Common myeloid progenitor, CD34-positive (primary cell): Measurements from ENCODE around the gene SLC12A5.
A peak's percentile ranks its signal among the peaks of the same experiment; 100 is the strongest.

Source experiments
- CTCF ChIA-PET: fragments of 350-600 bp; sonication (Branson Sonifier 250); formaldehyde crosslinking; loops from one replicate; lab custom pipeline; 2021; ENCODE audit warnings: antibody characterized with exemption; lab: Charles Lee
- POLR2A ChIA-PET: fragments of 350-600 bp; sonication (Branson Sonifier 250); formaldehyde crosslinking; loops from one replicate; lab custom pipeline; 2021; ENCODE audit warnings: antibody characterized with exemption; lab: Charles Lee
- DNase-seq, 3 donors: peaks; one replicate each; pipeline versions ENCODE4 v3.0.0 to v3.0.0-alpha.2; 2013
- H3K27ac ChIP-seq, 2 experiments: 1 replicate in 1 of 2; 2 replicates in 1 of 2; pipeline ENCODE4 v1.7.0; 2013; ENCODE audit warnings: inconsistent platforms in 2 of 2, low read length in 2 of 2, mild to moderate bottlenecking in 2 of 2, low read depth in 1 of 2, moderate library complexity in 1 of 2; ENCODE audit not compliant: severe bottlenecking in 2 of 2, insufficient read depth in 1 of 2, poor library complexity in 1 of 2
- H3K27me3 ChIP-seq, 5 experiments: replicated peaks in 2 of 5; 1 replicate in 3 of 5; 2 replicates in 2 of 5; pipeline versions ENCODE4 v1.6.1 to v1.7.0; 2013; ENCODE audit warnings: low read length in 4 of 5, mild to moderate bottlenecking in 2 of 5, moderate library complexity in 2 of 5, inconsistent platforms in 1 of 5; ENCODE audit not compliant: insufficient read depth in 5 of 5, control insufficient read depth in 4 of 5
- H3K36me3 ChIP-seq, 4 experiments: 1 replicate in 2 of 4; 2 replicates in 2 of 4; pipeline versions ENCODE4 v1.6.1 to v1.7.0; 2013; ENCODE audit warnings: low read length in 3 of 4, control low read depth in 1 of 4, mild to moderate bottlenecking in 1 of 4; ENCODE audit not compliant: control insufficient read depth in 4 of 4, insufficient read depth in 4 of 4
- H3K4me1 ChIP-seq, 4 experiments: 1 replicate in 3 of 4; 2 replicates in 1 of 4; pipeline versions ENCODE4 v1.6.1 to v1.7.1; 2013; ENCODE audit warnings: low read length in 3 of 4, mild to moderate bottlenecking in 3 of 4, control low read depth in 1 of 4, inconsistent platforms in 1 of 4, moderate library complexity in 1 of 4; ENCODE audit not compliant: control insufficient read depth in 4 of 4, insufficient read depth in 4 of 4; ENCODE audit errors: control extremely low read depth in 1 of 4
- H3K4me3 ChIP-seq, 7 experiments: 1 replicate in 4 of 7; 2 replicates in 3 of 7; pipeline versions ENCODE4 v1.5.1 to v1.7.0; 2013; ENCODE audit warnings: mild to moderate bottlenecking in 7 of 7, low read length in 6 of 7, moderate library complexity in 6 of 7, inconsistent platforms in 2 of 7, low read depth in 2 of 7, control low read depth in 1 of 7; ENCODE audit not compliant: insufficient read depth in 4 of 7, control insufficient read depth in 1 of 7; ENCODE audit errors: extremely low read depth in 1 of 7
- H3K9me3 ChIP-seq, 5 experiments: 1 replicate in 4 of 5; 2 replicates in 1 of 5; pipeline versions ENCODE4 v1.6.1 to v1.7.1; 2013; ENCODE audit warnings: low read length in 4 of 5, mild to moderate bottlenecking in 2 of 5, inconsistent platforms in 1 of 5, low read depth in 1 of 5, moderate library complexity in 1 of 5; ENCODE audit not compliant: control insufficient read depth in 4 of 5, insufficient read depth in 2 of 5; ENCODE audit errors: control extremely low read depth in 1 of 5
- WGBS: methylation state at CpG from one replicate; pipeline ENCODE4 v1.1.5; 2013; ENCODE audit not compliant: insufficient coverage; 5-methylcytosine and 5-hydroxymethylcytosine counted together

The SLC12A5 gene

DNA sequence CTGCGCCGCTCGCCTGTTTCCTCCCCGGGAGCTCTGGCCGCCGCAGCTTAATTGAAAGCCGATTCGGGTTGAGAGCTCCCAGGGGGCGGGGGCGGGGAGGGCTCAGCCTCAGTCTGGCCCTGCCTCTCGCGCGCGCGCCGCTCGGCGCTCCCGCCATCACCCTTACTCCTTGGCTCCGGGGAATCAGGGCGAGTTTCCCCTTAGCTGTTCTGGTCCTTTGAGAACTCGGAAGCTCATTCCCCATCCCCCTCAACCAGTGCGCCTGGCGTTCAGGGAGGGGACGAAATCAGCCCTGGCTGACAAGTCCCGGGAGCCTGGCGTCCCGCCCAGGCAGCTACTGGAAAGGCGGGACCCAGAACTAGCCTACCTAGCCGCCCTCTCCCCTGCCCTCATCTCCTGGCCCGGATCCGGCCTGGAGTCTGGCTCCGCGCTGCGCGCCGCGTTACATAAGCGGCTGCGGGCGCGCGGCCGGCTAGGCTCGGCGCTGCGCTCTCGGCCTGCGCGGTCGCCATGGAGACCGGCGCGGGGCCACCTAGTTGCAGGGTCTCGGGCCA is 2.8 kb downstream of the SLC12A5 start:
- Histone ChIP-seq H3K9me3 (no peaks in the 10 kb centered on the region), H3K27me3 (peaks cover 9 to 100% (median 36%) of the 10 kb centered on the region in 5 experiments), H3K4me3 (peak overlapping the region in 1 of 7 experiments; percentile 33), H3K27ac (no peak overlapping the region), H3K4me1 (peaks cover 0 to 7% (median 3%) of the 10 kb centered on the region in 4 experiments), H3K36me3 (no peaks in the 10 kb centered on the region)
- no peak for DNase-seq
- POLR2A ChIA-PET = no interaction called here
- WGBS = 1% methylated on average over 34 of the region's 55 CpGs
- CTCF ChIA-PET = interaction anchor here (1.2 kb wide), 1 partner anchor 27 kb away, joined by 4 read pairs; no protein-coding TSS in a partner anchor

DNA sequence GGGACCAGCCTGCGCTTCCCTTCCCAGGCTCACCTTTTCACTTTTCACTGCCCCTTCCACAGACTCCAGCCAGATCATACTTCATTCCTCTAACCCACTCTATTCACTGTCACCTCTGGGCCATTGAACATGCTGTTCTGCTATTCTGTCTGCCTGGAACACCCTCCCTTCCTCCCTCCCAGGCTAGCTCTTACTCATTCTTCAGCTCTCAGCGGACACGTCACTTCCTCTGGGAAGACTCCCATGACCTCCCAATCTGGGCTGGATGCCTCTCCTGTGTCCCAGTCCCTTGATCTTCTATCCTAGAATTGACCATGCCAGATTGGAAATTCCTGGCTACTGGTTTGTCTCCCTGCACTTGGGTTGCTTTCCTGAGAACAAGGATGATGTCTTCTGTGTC is 5.0 kb downstream of the SLC12A5 start:
- DNase-seq = no peak
- WGBS = 81% methylated on average over 3 of the region's 3 CpGs
- ChIA-PET CTCF (no interaction called here), POLR2A (no interaction called here)
- no peak overlapping the region for H3K27ac ChIP-seq
- no peak overlapping the region for H3K4me3 ChIP-seq
- no peaks in the 10 kb centered on the region for H3K9me3 ChIP-seq
- peaks cover 0 to 7% (median 3%) of the 10 kb centered on the region in 4 experiments for H3K4me1 ChIP-seq
- H3K27me3 ChIP-seq = peaks cover 9 to 90% (median 32%) of the 10 kb centered on the region in 5 experiments
- no peaks in the 10 kb centered on the region for H3K36me3 ChIP-seq

DNA sequence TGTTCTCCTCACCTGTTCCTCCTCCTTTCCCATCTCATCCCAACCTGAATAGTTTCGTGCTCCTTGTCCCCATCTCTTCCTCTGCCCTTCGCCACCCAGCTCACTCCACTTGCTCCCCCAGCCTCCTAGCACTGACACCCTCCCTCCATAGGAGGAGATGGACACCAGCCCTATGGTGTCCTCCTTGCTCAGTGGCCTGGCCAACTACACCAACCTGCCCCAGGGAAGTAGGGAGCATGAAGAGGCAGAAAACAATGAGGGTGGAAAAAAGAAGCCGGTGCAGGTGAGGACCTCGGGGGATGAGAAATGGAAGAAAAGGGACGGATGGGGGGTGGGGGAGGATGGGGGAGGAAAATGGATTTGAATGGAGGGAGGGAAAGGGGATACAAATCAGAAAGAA is 6.2 kb downstream of the SLC12A5 start:
- 59% methylated on average over 3 of the region's 5 CpGs for WGBS
- H3K27me3 ChIP-seq = peaks cover 9 to 77% (median 32%) of the 10 kb centered on the region in 5 experiments
- H3K27ac ChIP-seq = no peak overlapping the region
- no peaks in the 10 kb centered on the region for H3K9me3 ChIP-seq
- POLR2A ChIA-PET = no interaction called here
- CTCF ChIA-PET = no interaction called here
- no peak for DNase-seq
- no peak overlapping the region for H3K4me3 ChIP-seq
- peaks cover 0 to 7% (median 3%) of the 10 kb centered on the region in 4 experiments for H3K4me1 ChIP-seq
- no peaks in the 10 kb centered on the region for H3K36me3 ChIP-seq

DNA sequence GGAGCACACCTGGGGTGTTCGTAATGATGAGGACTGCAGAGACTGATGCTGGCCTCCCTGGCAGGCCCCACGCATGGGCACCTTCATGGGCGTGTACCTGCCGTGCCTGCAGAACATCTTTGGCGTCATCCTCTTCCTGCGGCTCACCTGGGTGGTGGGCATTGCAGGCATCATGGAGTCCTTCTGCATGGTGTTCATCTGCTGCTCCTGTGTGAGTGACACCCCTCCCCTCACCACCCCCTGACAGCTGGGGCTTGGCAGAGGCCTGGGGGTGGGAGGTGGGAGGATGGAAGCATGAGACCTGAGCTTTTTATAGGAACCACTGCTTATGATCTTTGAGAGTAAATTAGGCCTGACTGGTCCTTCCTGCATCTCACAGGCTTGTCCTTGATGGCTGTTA is 6.7 kb downstream of the SLC12A5 start:
- POLR2A ChIA-PET = no interaction called here
- peaks cover 0 to 7% (median 3%) of the 10 kb centered on the region in 4 experiments for H3K4me1 ChIP-seq
- WGBS = 72% methylated on average over 4 of the region's 6 CpGs
- no peaks in the 10 kb centered on the region for H3K9me3 ChIP-seq
- no peaks in the 10 kb centered on the region for H3K36me3 ChIP-seq
- H3K27me3 ChIP-seq = peaks cover 9 to 73% (median 31%) of the 10 kb centered on the region in 5 experiments
- CTCF ChIA-PET = interaction anchor here (1.1 kb wide), 1 partner anchor 8 kb away, joined by 3 read pairs; no protein-coding TSS in a partner anchor
- H3K27ac ChIP-seq = no peak overlapping the region
- no peak for DNase-seq
- no peak overlapping the region for H3K4me3 ChIP-seq

DNA sequence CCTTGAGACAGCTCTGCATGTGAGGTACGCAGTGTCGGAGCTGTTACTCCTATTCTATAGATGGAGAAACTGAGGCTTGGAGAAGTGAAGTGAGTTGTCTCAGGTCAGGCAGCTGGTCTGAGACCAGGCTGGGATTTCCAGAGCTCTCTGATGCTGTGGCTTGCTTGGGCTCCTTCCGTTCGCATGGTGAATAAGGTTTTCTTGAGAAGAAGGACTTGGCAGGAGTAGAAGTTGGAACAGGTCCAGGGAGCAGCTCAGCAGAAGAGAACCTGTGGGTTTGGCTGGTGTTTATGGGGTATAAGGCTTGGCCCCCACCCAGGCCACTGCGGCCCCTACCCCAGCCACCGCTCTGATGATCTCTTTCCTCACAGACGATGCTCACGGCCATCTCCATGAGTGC is 7.4 kb downstream of the SLC12A5 start:
- ChIA-PET POLR2A (no interaction called here), CTCF (interaction anchor here (1.1 kb wide), 1 partner anchor 9 kb away, joined by 3 read pairs; no protein-coding TSS in a partner anchor)
- DNase-seq = no peak
- Histone ChIP-seq H3K4me3 (no peak overlapping the region), H3K9me3 (no peaks in the 10 kb centered on the region), H3K36me3 (no peaks in the 10 kb centered on the region), H3K4me1 (peaks cover 0 to 6% (median 3%) of the 10 kb centered on the region in 4 experiments), H3K27ac (no peak overlapping the region), H3K27me3 (peaks cover 9 to 66% (median 25%) of the 10 kb centered on the region in 5 experiments)
- 91% methylated on average over 8 of the region's 8 CpGs for WGBS

DNA sequence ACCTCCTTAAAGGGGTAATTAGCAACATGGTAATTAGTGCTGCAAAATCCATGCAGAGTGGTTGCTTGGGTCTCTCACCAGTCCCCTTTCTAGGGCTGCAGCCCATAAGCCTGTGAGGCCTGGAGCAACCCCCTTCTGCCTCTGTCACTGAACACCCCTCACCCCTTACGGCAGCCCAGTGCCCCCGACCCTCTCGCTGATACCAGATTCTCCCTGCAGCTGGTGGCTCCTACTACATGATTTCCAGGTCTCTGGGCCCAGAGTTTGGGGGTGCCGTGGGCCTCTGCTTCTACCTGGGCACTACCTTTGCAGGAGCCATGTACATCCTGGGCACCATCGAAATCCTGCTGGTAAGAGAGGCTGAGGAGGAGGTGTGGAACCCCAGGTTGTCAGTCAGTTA is 8.0 kb downstream of the SLC12A5 start:
- Histone ChIP-seq H3K36me3 (no peaks in the 10 kb centered on the region), H3K9me3 (no peaks in the 10 kb centered on the region), H3K4me1 (no peaks in the 10 kb centered on the region), H3K27ac (no peak overlapping the region), H3K4me3 (no peak overlapping the region), H3K27me3 (peaks cover 9 to 60% (median 20%) of the 10 kb centered on the region in 5 experiments)
- CTCF ChIA-PET = interaction anchor here (1.0 kb wide), 1 partner anchor 13 kb away, joined by 3 read pairs; no protein-coding TSS in a partner anchor
- POLR2A ChIA-PET = no interaction called here
- no peak for DNase-seq
- WGBS = 82% methylated on average over 5 of the region's 5 CpGs

DNA sequence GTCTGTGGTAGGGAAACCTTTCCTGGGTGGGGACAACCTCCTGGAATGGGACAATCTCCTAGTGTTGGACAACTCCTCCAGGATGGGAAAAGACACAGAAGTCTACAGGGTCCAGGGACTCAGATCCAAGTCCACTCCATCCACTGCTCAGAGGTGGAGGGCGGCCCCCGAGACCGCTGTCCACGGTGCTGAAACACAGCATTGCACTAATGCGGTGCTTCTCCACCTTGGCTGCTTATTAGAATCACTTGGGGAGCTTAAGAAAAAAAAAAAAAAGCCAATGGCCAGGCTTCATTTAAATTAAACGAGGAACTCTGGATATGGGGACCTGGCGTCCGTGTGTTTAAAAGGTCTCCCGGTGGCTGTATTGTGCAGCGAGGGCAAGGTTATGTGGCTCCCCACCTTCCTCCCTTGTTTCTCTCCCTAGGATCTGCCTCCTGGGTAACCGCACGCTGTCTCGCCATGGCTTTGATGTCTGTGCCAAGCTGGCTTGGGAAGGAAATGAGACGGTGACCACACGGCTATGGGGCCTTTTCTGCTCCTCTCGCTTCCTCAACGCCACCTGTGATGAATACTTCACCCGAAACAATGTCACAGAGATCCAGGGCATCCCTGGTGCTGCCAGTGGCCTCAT is 12.0 kb downstream of the SLC12A5 start:
- 29% methylated on average over 18 of the region's 18 CpGs for WGBS
- H3K4me3 ChIP-seq = no peak overlapping the region
- DNase-seq = peak; percentile 42 to 69 (median 68)
- H3K9me3 ChIP-seq = no peaks in the 10 kb centered on the region
- CTCF ChIA-PET = no interaction called here
- POLR2A ChIA-PET = no interaction called here
- H3K27me3 ChIP-seq = peaks cover 0 to 43% (median 6%) of the 10 kb centered on the region in 5 experiments
- H3K27ac ChIP-seq = no peak overlapping the region
- H3K36me3 ChIP-seq = no peaks in the 10 kb centered on the region
- no peaks in the 10 kb centered on the region for H3K4me1 ChIP-seq
